ENCODE data around the gene ITPR2.

The ITPR2 gene

GRCh38 chr12:26627335-26627734 lies 205.7 kb downstream of the ITPR2 start:
- H2AFZ ChIP-seq (ENCODE audit: insufficient read depth, low read length, poor library complexity), result no peak overlapping the region
- no peak overlapping the region for H3K14ac ChIP-seq (ENCODE audit: low read length)
- no peak overlapping the region for H3K4me2 ChIP-seq (ENCODE audit: low read length)
- H3K18ac ChIP-seq (ENCODE audit: low read length), result no peak overlapping the region
- no peak overlapping the region for H3K4ac ChIP-seq (ENCODE audit: low read depth, low read length)
- DNase-seq, result peak in 1 of 2 donors; percentile 86
- H3K79me2 ChIP-seq (ENCODE audit: control insufficient read depth, insufficient read depth, low read length, poor library complexity), result no peaks in the 10 kb centered on the region
- H3K27me3 ChIP-seq (ENCODE audit: insufficient read depth, low read length), result no peaks in the 10 kb centered on the region
- WGBS (ENCODE audit: extremely low coverage, insufficient coverage, insufficient read length), result no CpG with 5 or more reads among the region's 4 CpGs
- no peak overlapping the region for H4K12ac ChIP-seq (ENCODE audit: low read depth, low read length)
- peaks cover 3% of the 10 kb centered on the region for H3K79me1 ChIP-seq (ENCODE audit: low read length)
- H2AK5ac ChIP-seq (ENCODE audit: low read length), result no peak overlapping the region
- no peaks in the 10 kb centered on the region for H3K9me3 ChIP-seq (ENCODE audit: insufficient read depth, low read depth, low read length)
- H3K23ac ChIP-seq (ENCODE audit: low read length), result no peak overlapping the region
- no peak overlapping the region for H3K4me3 ChIP-seq (ENCODE audit: low read depth, low read length)
- H3K36me3 ChIP-seq (ENCODE audit: control insufficient read depth in 1 of 2, insufficient read depth in 2 of 2, low read length in 2 of 2), result no peaks in the 10 kb centered on the region
- H4K91ac ChIP-seq (ENCODE audit: low read depth, low read length), result no peak overlapping the region
- H3K27ac ChIP-seq (ENCODE audit: low read depth, low read length), result no peak overlapping the region
- no peak overlapping the region for H2BK12ac ChIP-seq (ENCODE audit: low read length)
- H3K4me1 ChIP-seq (ENCODE audit: control insufficient read depth in 1 of 2, insufficient read depth in 2 of 2, low read length in 2 of 2), result peaks cover 3% of the 10 kb centered on the region in 2 experiments
- no peak overlapping the region for H2BK120ac ChIP-seq (ENCODE audit: insufficient read depth, low read length, poor library complexity)
- H3K9ac ChIP-seq (ENCODE audit: low read length), result no peak overlapping the region
- no peak overlapping the region for H2BK5ac ChIP-seq (ENCODE audit: low read depth, low read length, poor library complexity)
- H4K8ac ChIP-seq (ENCODE audit: low read depth, low read length), result no peak overlapping the region

GRCh38 chr12:26623136-26623535 lies 209.9 kb downstream of the ITPR2 start:
- Histone ChIP-seq H2AFZ (ENCODE audit: insufficient read depth, low read length, poor library complexity) (no peak overlapping the region), H3K4me2 (ENCODE audit: low read length) (no peak overlapping the region), H3K23ac (ENCODE audit: low read length) (no peak overlapping the region), H3K27ac (ENCODE audit: low read depth, low read length) (no peak overlapping the region), H2AK5ac (ENCODE audit: low read length) (no peak overlapping the region), H3K18ac (ENCODE audit: low read length) (no peak overlapping the region), H3K4me3 (ENCODE audit: low read depth, low read length) (no peak overlapping the region), H3K9ac (ENCODE audit: low read length) (no peak overlapping the region), H3K4ac (ENCODE audit: low read depth, low read length) (no peak overlapping the region), H3K36me3 (ENCODE audit: control insufficient read depth in 1 of 2, insufficient read depth in 2 of 2, low read length in 2 of 2) (peaks cover 0 to 2% of the 10 kb centered on the region in 2 experiments), H2BK5ac (ENCODE audit: low read depth, low read length, poor library complexity) (no peak overlapping the region), H4K8ac (ENCODE audit: low read depth, low read length) (no peak overlapping the region), H3K9me3 (ENCODE audit: insufficient read depth, low read depth, low read length) (no peaks in the 10 kb centered on the region), H4K91ac (ENCODE audit: low read depth, low read length) (no peak overlapping the region), H3K79me1 (ENCODE audit: low read length) (peaks cover 3% of the 10 kb centered on the region), H3K4me1 (ENCODE audit: control insufficient read depth in 1 of 2, insufficient read depth in 2 of 2, low read length in 2 of 2) (peaks cover 3% of the 10 kb centered on the region in 2 experiments), H2BK120ac (ENCODE audit: insufficient read depth, low read length, poor library complexity) (no peak overlapping the region), H3K79me2 (ENCODE audit: control insufficient read depth, insufficient read depth, low read length, poor library complexity) (no peaks in the 10 kb centered on the region), H3K27me3 (ENCODE audit: insufficient read depth, low read length) (no peaks in the 10 kb centered on the region), H4K12ac (ENCODE audit: low read depth, low read length) (no peak overlapping the region), H2BK12ac (ENCODE audit: low read length) (no peak overlapping the region), H3K14ac (ENCODE audit: low read length) (no peak overlapping the region)
- no CpG with 5 or more reads among the region's 4 CpGs for WGBS (ENCODE audit: extremely low coverage, insufficient coverage, insufficient read length)
- peak; percentile 20 to 29 for DNase-seq

GRCh38 chr12:26622601-26623000 lies 210.4 kb downstream of the ITPR2 start:
- peak overlapping the region; percentile 86 for H2BK120ac ChIP-seq (ENCODE audit: insufficient read depth, low read length, poor library complexity)
- H3K14ac ChIP-seq (ENCODE audit: low read length), result peak overlapping the region; percentile 53
- H3K23ac ChIP-seq (ENCODE audit: low read length), result no peak overlapping the region
- H3K79me1 ChIP-seq (ENCODE audit: low read length), result peaks cover 3% of the 10 kb centered on the region
- H3K9ac ChIP-seq (ENCODE audit: low read length), result no peak overlapping the region
- H2AK5ac ChIP-seq (ENCODE audit: low read length), result no peak overlapping the region
- H4K12ac ChIP-seq (ENCODE audit: low read depth, low read length), result no peak overlapping the region
- no peak overlapping the region for H3K4me3 ChIP-seq (ENCODE audit: low read depth, low read length)
- no peak for DNase-seq
- peak overlapping the region; percentile 84 for H3K18ac ChIP-seq (ENCODE audit: low read length)
- no peaks in the 10 kb centered on the region for H3K79me2 ChIP-seq (ENCODE audit: control insufficient read depth, insufficient read depth, low read length, poor library complexity)
- no peaks in the 10 kb centered on the region for H3K9me3 ChIP-seq (ENCODE audit: insufficient read depth, low read depth, low read length)
- peaks cover 0 to 2% of the 10 kb centered on the region in 2 experiments for H3K36me3 ChIP-seq (ENCODE audit: control insufficient read depth in 1 of 2, insufficient read depth in 2 of 2, low read length in 2 of 2)
- peak overlapping the region; percentile 1 for H4K91ac ChIP-seq (ENCODE audit: low read depth, low read length)
- no peak overlapping the region for H4K8ac ChIP-seq (ENCODE audit: low read depth, low read length)
- no peak overlapping the region for H3K4me2 ChIP-seq (ENCODE audit: low read length)
- peak overlapping the region; percentile 39 for H2AFZ ChIP-seq (ENCODE audit: insufficient read depth, low read length, poor library complexity)
- H3K27me3 ChIP-seq (ENCODE audit: insufficient read depth, low read length), result no peaks in the 10 kb centered on the region
- H3K27ac ChIP-seq (ENCODE audit: low read depth, low read length), result no peak overlapping the region
- peak overlapping the region; percentile 50 for H2BK12ac ChIP-seq (ENCODE audit: low read length)
- H3K4ac ChIP-seq (ENCODE audit: low read depth, low read length), result no peak overlapping the region
- no peak overlapping the region for H2BK5ac ChIP-seq (ENCODE audit: low read depth, low read length, poor library complexity)
- no CpG with 5 or more reads among the region's 5 CpGs for WGBS (ENCODE audit: extremely low coverage, insufficient coverage, insufficient read length)
- H3K4me1 ChIP-seq (ENCODE audit: control insufficient read depth in 1 of 2, insufficient read depth in 2 of 2, low read length in 2 of 2), result peaks cover 3% of the 10 kb centered on the region in 2 experiments

GRCh38 chr12:26621932-26622331 lies 211.1 kb downstream of the ITPR2 start:
- Histone ChIP-seq H2BK5ac (ENCODE audit: low read depth, low read length, poor library complexity) (no peak overlapping the region), H3K14ac (ENCODE audit: low read length) (no peak overlapping the region)

More at GRCh38 chr12:26621932-26622331, 211.1 kb downstream of the ITPR2 start:
- H3K79me1 ChIP-seq (ENCODE audit: low read length), result peaks cover 3% of the 10 kb centered on the region
- H3K4ac ChIP-seq (ENCODE audit: low read depth, low read length), result no peak overlapping the region
- H2AK5ac ChIP-seq (ENCODE audit: low read length), result no peak overlapping the region
- no peak overlapping the region for H3K23ac ChIP-seq (ENCODE audit: low read length)
- no peak overlapping the region for H3K18ac ChIP-seq (ENCODE audit: low read length)
- DNase-seq, result no peak
- H2BK12ac ChIP-seq (ENCODE audit: low read length), result no peak overlapping the region
- no peak overlapping the region for H3K9ac ChIP-seq (ENCODE audit: low read length)
- no peak overlapping the region for H3K27ac ChIP-seq (ENCODE audit: low read depth, low read length)
- peaks cover 0 to 2% of the 10 kb centered on the region in 2 experiments for H3K36me3 ChIP-seq (ENCODE audit: control insufficient read depth in 1 of 2, insufficient read depth in 2 of 2, low read length in 2 of 2)
- H3K79me2 ChIP-seq (ENCODE audit: control insufficient read depth, insufficient read depth, low read length, poor library complexity), result no peaks in the 10 kb centered on the region
- WGBS (ENCODE audit: extremely low coverage, insufficient coverage, insufficient read length), result no CpG with 5 or more reads among the region's 3 CpGs
- no peak overlapping the region for H2BK120ac ChIP-seq (ENCODE audit: insufficient read depth, low read length, poor library complexity)
- H3K4me3 ChIP-seq (ENCODE audit: low read depth, low read length), result no peak overlapping the region
- H2AFZ ChIP-seq (ENCODE audit: insufficient read depth, low read length, poor library complexity), result no peak overlapping the region
- H3K27me3 ChIP-seq (ENCODE audit: insufficient read depth, low read length), result no peaks in the 10 kb centered on the region
- no peak overlapping the region for H3K4me2 ChIP-seq (ENCODE audit: low read length)
- H4K91ac ChIP-seq (ENCODE audit: low read depth, low read length), result no peak overlapping the region
- no peak overlapping the region for H4K8ac ChIP-seq (ENCODE audit: low read depth, low read length)
- H3K9me3 ChIP-seq (ENCODE audit: insufficient read depth, low read depth, low read length), result no peaks in the 10 kb centered on the region
- H4K12ac ChIP-seq (ENCODE audit: low read depth, low read length), result no peak overlapping the region
- H3K4me1 ChIP-seq (ENCODE audit: control insufficient read depth in 1 of 2, insufficient read depth in 2 of 2, low read length in 2 of 2), result peaks cover 3% of the 10 kb centered on the region in 2 experiments

Data from trophoblast cell (in vitro differentiated cells and primary cell).